HG03064 (cell line): ENCODE data around the gene MAPKBP1.
"Not testable (repeated sequence)": the region's sequence is repeated elsewhere in the genome, so short reads cannot be mapped to it uniquely, and the experiment has no call there.

Source experiments
- ATAC-seq: cut with Tn5 transposase; IDR thresholded peaks from one replicate; pipeline ENCODE4 v1.9.1; 2021; ENCODE audit warnings: low read depth; ENCODE audit not compliant: unreplicated experiment

The MAPKBP1 gene

DNA sequence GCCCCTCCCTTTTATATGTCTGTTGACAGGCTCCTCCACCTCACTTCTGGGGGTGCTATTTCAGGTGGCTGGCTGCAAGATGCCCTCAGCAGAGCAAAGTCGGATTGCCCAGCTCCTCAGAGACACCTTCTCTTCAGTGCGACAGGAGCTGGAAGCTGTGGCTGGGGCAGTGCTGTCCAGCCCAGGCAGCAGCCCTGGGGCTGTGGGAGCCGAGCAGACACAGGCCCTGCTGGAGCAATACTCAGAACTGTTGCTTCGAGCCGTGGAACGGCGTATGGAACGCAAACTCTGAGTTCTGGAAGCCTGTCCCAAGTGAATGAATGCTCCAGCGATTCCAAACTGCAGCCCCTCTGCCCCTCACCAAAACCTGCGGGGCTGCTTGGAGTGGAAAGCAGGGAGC lies 50.9 kb downstream of the MAPKBP1 start:
- no peak for ATAC-seq

GRCh38 chr15:41825572-41826535 lies 51.6 kb downstream of the MAPKBP1 start:
- ATAC-seq, result no peak

GRCh38 chr15:41827290-41827879 lies 53.1 kb downstream of the MAPKBP1 start:
- ATAC-seq, result no peak

DNA sequence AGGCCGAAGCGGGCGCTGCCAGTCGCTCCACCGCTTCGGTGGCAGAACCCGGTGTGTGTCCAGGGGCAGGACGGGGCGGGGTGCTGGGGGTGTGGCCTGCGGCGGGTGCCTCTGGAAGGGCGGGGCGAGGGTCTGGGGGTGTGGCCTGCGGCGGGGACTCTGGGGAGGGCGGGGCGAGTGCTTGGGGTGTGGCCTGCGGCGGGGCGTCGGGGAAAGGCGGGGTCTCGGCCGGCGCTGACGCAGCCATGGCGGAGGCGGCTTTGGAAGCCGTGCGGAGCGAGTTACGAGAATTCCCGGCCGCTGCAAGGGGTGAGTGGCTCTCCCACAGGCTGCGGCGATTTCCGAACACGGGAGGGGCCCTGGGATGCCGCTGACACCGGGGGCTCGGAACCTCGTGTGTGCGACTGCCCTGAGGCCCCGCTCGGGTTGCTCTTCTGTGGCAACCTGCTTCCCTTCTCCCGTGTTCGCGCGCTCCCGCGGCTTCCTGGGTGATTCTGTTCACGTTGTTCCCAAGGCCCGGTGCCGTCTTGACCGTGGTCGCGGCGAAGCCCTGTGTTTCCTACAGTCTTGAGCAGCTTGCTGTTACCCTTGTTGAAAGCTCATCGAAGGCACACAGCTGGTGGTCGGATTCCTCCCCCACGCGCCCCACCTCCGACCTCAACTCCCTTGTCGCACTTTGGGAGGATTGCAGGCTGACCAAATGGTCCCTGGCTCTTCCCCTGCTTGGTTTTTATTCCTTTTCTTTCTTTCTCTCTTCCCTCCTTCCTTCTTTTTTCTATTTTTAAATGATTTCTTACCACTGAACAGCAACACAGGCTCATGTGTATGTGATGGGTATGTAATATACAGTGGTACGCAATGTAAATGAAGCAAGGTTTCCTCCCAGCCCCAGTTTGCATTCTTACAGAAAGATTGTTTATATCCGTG lies 53.9 kb downstream of the MAPKBP1 start, which contains the start of gene JMJD7:
TSS of gene JMJD7 (plus strand) at position 213 of the 927 bp plus-strand sequence. CDS start at position 246, 33 bp downstream.
- ATAC-seq, result peak; percentile 52

GRCh38 chr15:41828807-41829141 lies 54.5 kb downstream of the MAPKBP1 start:
- no peak for ATAC-seq

- ATAC-seq, result no peak
These were observed 55.8 kb downstream of the MAPKBP1 start for GRCh38 chr15:41829959-41830646.

DNA sequence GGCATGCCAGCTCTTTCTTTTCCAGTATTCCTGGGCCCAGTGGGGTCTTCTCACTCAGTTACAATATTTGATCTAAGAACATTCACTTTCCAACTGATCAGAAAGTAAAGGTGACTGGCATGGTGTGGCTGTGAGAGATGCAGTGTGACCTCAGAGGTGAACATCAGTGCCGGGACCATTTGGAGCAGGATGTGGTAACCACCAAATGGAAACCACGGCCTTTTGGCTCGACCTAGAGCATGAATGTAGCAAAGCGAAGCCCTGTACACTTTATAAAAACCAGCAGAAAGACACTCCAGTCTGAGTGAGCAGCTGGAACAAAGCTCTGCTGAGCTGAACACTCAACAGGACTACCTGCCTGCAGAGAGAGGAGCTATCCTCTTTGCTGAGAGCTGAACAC lies 57.0 kb downstream of the MAPKBP1 start:
- ATAC-seq, result not testable (repeated sequence)

DNA sequence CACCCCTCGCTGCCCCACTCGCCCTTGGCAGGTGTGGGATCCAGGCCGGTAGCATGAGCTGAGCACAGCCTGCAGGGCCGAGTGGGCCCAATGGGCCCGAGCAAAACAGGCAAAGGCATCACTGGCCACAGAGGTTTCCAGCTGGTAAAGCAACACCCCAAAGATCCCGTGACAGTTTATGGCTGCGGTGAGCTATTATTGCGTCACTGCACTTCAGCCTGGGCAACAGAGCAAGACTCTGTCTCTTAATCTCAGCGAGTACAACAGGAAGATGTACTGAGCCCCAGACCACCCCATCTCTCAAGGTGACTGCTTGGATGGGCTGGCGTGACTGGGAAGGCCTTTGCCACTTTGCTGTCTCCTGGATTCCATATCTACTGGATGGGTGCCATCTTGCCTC lies 57.9 kb downstream of the MAPKBP1 start:
- ATAC-seq, result no peak

GRCh38 chr15:41832875-41833274 lies 58.6 kb downstream of the MAPKBP1 start:
- ATAC-seq, result no peak

DNA sequence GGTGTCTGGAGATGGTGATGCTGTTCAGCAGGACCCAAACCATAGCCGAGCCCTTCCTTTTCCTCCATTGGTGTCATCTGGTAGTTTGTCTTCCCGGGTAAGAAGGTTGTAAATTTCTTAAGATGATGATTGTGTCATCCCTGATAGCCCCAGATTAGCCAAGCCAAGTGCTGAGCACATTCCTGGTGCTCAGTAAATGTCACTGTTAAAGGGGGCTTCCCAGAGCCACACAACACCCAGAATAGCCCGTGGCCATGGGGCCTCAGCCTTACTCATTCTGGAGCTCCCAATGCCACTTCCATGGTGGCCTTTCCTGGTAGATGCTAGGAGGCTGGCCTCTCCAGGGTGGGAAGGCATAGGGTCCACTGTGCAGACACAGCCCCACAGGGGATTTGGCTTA lies 59.8 kb downstream of the MAPKBP1 start:
- no peak for ATAC-seq

GRCh38 chr15:41836073-41836472 lies 61.8 kb downstream of the MAPKBP1 start:
- ATAC-seq, result no peak

- no peak for ATAC-seq
These were observed 62.6 kb downstream of the MAPKBP1 start for GRCh38 chr15:41836713-41837454.

- ATAC-seq, result no peak
These were observed 64.2 kb downstream of the MAPKBP1 start, which contains the start of gene PLA2G4B for GRCh38 chr15:41838400-41838897. TSS of gene PLA2G4B (plus strand) at chr15:41838847. CDS start at chr15:41838914, 67 bp downstream.

DNA sequence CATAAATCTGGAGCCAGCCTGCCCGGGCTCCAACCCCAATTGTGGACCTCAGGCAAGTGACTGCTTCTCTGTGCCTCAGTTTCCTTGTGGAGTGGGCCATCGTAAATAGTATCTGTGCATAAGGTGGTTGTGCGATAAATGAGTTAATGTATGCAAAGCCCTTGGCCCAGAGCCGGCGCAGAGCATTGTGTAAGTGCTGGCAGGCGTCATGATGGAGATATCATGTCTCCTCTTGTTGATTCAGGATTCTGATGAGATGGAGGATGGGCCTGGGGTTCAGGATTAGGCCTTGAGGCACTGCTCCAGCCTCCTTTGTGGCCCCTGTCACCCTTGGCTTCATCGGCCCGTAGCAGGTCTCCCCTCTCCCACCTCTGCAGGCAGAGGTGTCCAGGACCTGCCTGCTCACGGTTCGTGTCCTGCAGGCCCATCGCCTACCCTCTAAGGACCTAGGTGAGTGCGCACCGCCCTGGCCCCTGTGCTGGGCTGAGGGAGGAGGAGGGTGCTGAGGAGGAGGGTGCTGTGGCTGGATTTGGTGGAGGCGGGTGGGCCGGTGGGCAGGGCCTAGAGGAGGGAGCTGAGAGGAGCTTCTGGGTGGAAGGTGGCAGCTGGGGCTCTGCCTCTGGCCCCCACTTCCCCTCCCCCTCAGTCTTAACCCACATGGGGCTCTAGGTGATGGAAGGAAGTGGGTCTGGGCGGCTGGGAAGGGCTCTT lies 65.7 kb downstream of the MAPKBP1 start:
- ATAC-seq, result no peak

GRCh38 chr15:41840673-41841072 lies 66.4 kb downstream of the MAPKBP1 start:
- no peak for ATAC-seq

- no peak for ATAC-seq
These were observed 66.8 kb downstream of the MAPKBP1 start for GRCh38 chr15:41841131-41841530.

DNA sequence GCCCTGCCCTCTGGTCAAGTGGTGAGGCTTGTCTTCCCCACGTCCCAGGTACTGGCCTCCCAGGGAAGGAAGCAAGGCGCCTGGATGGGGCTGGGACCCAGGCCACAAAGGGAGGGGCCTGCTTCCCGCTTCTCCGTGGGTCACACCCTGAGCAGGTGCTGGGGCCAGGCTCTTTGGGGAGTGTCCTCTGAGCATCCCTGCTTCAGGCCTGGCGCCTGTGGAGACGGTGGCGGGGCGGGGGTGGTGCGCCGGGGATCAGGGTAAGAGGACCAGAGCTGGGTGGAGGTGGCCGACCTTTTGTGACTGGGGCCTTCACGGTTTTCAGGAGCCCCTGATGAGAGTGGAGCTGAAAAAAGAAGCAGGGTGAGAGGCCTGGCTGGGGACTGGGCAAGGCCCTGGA lies 67.9 kb downstream of the MAPKBP1 start:
- ATAC-seq, result no peak

GRCh38 chr15:41843571-41843970 lies 69.3 kb downstream of the MAPKBP1 start:
- ATAC-seq, result no peak

GRCh38 chr15:41844814-41845213 lies 70.5 kb downstream of the MAPKBP1 start:
- no peak for ATAC-seq
